Mesenchymal stem cell (in vitro differentiated cells and primary cell): Measurements from ENCODE around the gene PLXNB2.

Experiments
- DNase-seq: peaks from one replicate; pipeline ENCODE4 v3.0.0-alpha.2; 2013
- H2AFZ ChIP-seq: one replicate; pipeline ENCODE4 v1.6.1; 2013; ENCODE audit warnings: low read depth, mild to moderate bottlenecking, control low read depth, inconsistent platforms, low read length, moderate library complexity
- H2AK5ac ChIP-seq: 2 replicates; pipeline ENCODE4 v1.6.1; 2013; ENCODE audit warnings: low read length, moderate library complexity, mild to moderate bottlenecking, inconsistent platforms; ENCODE audit not compliant: severe bottlenecking
- H2BK120ac ChIP-seq: one replicate; pipeline ENCODE4 v1.6.1; 2013; ENCODE audit warnings: low read depth, mild to moderate bottlenecking, inconsistent platforms, low read length, moderate library complexity
- H2BK12ac ChIP-seq, 2 experiments: one replicate each; pipeline ENCODE4 v1.6.1; 2013; ENCODE audit warnings: inconsistent platforms in 2 of 2, low read length in 2 of 2, mild to moderate bottlenecking in 2 of 2, moderate library complexity in 2 of 2, control low read depth in 1 of 2
- H2BK15ac ChIP-seq: one replicate; pipeline ENCODE4 v1.6.1; 2013; ENCODE audit warnings: mild to moderate bottlenecking, low read depth, inconsistent platforms; ENCODE audit not compliant: poor library complexity, severe bottlenecking
- H2BK5ac ChIP-seq: 2 replicates; pipeline ENCODE4 v1.6.1; 2013; ENCODE audit warnings: low read depth, mild to moderate bottlenecking, low read length, control low read depth, inconsistent platforms; ENCODE audit not compliant: poor library complexity, severe bottlenecking
- H3K14ac ChIP-seq, 2 experiments: one replicate each; pipeline ENCODE4 v1.6.1; 2013; ENCODE audit warnings: inconsistent platforms in 2 of 2, low read length in 2 of 2, control low read depth in 1 of 2, mild to moderate bottlenecking in 1 of 2, moderate library complexity in 1 of 2
- H3K18ac ChIP-seq, 2 experiments: one replicate each; pipeline ENCODE4 v1.6.1; 2013; ENCODE audit warnings: inconsistent platforms in 2 of 2, low read length in 2 of 2, control low read depth in 1 of 2, low read depth in 1 of 2, mild to moderate bottlenecking in 1 of 2
- H3K23ac ChIP-seq, 2 experiments: one replicate each; pipeline ENCODE4 v1.6.1; 2013; ENCODE audit warnings: inconsistent platforms in 2 of 2, low read length in 2 of 2, mild to moderate bottlenecking in 2 of 2, moderate library complexity in 2 of 2, control low read depth in 1 of 2
- H3K27ac ChIP-seq: 2 replicates; pipeline ENCODE4 v1.5.1; 2013; ENCODE audit warnings: mild to moderate bottlenecking, moderate library complexity, low read length, control low read depth, inconsistent platforms; ENCODE audit not compliant: poor library complexity, severe bottlenecking
- H3K27me3 ChIP-seq, 2 experiments: 2 replicates each; pipeline versions ENCODE4 v1.6.1 to v1.7.0; 2013; ENCODE audit warnings: low read length in 2 of 2, mild to moderate bottlenecking in 2 of 2, moderate library complexity in 2 of 2, control low read depth in 1 of 2, inconsistent platforms in 1 of 2; ENCODE audit not compliant: control insufficient read depth in 1 of 2, insufficient read depth in 1 of 2
- H3K36me3 ChIP-seq, 2 experiments: 2 replicates each; pipeline versions ENCODE4 v1.6.1 to v1.7.0; 2013; ENCODE audit warnings: low read length in 2 of 2, control low read depth in 1 of 2, inconsistent platforms in 1 of 2, low read depth in 1 of 2, mild to moderate bottlenecking in 1 of 2; ENCODE audit not compliant: insufficient read depth in 2 of 2, control insufficient read depth in 1 of 2
- H3K4ac ChIP-seq, 2 experiments: one replicate each; pipeline ENCODE4 v1.6.1; 2013; ENCODE audit warnings: inconsistent platforms in 2 of 2, low read length in 2 of 2, mild to moderate bottlenecking in 2 of 2, moderate library complexity in 2 of 2, control low read depth in 1 of 2, low read depth in 1 of 2
- H3K4me1 ChIP-seq: 2 replicates; pipeline ENCODE4 v1.6.1; 2013; ENCODE audit warnings: low read depth, low read length, control low read depth; ENCODE audit not compliant: control insufficient read depth, insufficient read depth
- H3K4me2 ChIP-seq: 2 replicates; pipeline ENCODE4 v1.6.1; 2013; ENCODE audit warnings: low read length, mild to moderate bottlenecking, inconsistent platforms; ENCODE audit not compliant: poor library complexity, severe bottlenecking
- H3K4me3 ChIP-seq, 2 experiments: 2 replicates each; pipeline versions ENCODE4 v1.5.1 to v1.7.0; 2013; ENCODE audit warnings: low read length in 2 of 2, mild to moderate bottlenecking in 2 of 2, control low read depth in 1 of 2, low read depth in 1 of 2; ENCODE audit not compliant: insufficient read depth in 1 of 2
- H3K79me1 ChIP-seq: replicated peaks from 2 replicates; pipeline ENCODE4 v1.6.1; 2013; ENCODE audit warnings: mild to moderate bottlenecking, control low read depth, low read length, inconsistent platforms; ENCODE audit not compliant: poor library complexity, severe bottlenecking
- H3K9ac ChIP-seq: 2 replicates; pipeline ENCODE4 v1.7.0; 2013; ENCODE audit warnings: mild to moderate bottlenecking, low read length, moderate library complexity
- H3K9me3 ChIP-seq: 2 replicates; pipeline ENCODE4 v1.7.0; 2013; ENCODE audit warnings: mild to moderate bottlenecking, low read length; ENCODE audit not compliant: control insufficient read depth
- H4K8ac ChIP-seq: one replicate; pipeline ENCODE4 v1.6.1; 2013; ENCODE audit warnings: inconsistent platforms, mild to moderate bottlenecking, low read length, moderate library complexity
- H4K91ac ChIP-seq: one replicate; pipeline ENCODE4 v1.6.1; 2013; ENCODE audit warnings: mild to moderate bottlenecking, low read length, inconsistent platforms
- WGBS: methylation state at CpG from one replicate; pipeline ENCODE4 v1.1.7; 2013; ENCODE audit warnings: mixed read lengths; 5-methylcytosine and 5-hydroxymethylcytosine counted together

Gene PLXNB2

GRCh38 chr22:50305923-50306566, 1.4 kb downstream of the PLXNB2 start:
- H4K8ac ChIP-seq = peak overlapping the region; percentile 88
- H3K18ac ChIP-seq = peak overlapping the region; percentile 98 to 99
- no peaks in the 10 kb centered on the region for H3K27me3 ChIP-seq
- H3K23ac ChIP-seq = peak overlapping the region in 1 of 2 experiments; percentile 20
- H4K91ac ChIP-seq = peak overlapping the region; percentile 98
- peak overlapping the region; percentile 93 for H2BK5ac ChIP-seq
- WGBS = 2% methylated on average over 19 of the region's 21 CpGs
- H2BK120ac ChIP-seq = peak overlapping the region; percentile 96
- H2AK5ac ChIP-seq = peak overlapping the region; percentile 93
- H3K4me2 ChIP-seq = peak overlapping the region; percentile 80
- H2BK15ac ChIP-seq = peak overlapping the region; percentile 56
- H3K27ac ChIP-seq = peak overlapping the region; percentile 97
- H2BK12ac ChIP-seq = peak overlapping the region in 1 of 2 experiments; percentile 86
- H2AFZ ChIP-seq = no peak overlapping the region
- peaks cover 64% of the 10 kb centered on the region for H3K4me1 ChIP-seq
- no peaks in the 10 kb centered on the region for H3K79me1 ChIP-seq
- H3K4ac ChIP-seq = peak overlapping the region; percentile 94 to 100
- H3K14ac ChIP-seq = peak overlapping the region in 1 of 2 experiments; percentile 93
- H3K4me3 ChIP-seq = peak overlapping the region; percentile 89 to 90
- H3K36me3 ChIP-seq = peaks cover 4 to 40% of the 10 kb centered on the region in 2 experiments
- H3K9ac ChIP-seq = peak overlapping the region; percentile 97
- H3K9me3 ChIP-seq = no peaks in the 10 kb centered on the region
- DNase-seq = peak; percentile 90

- H2AK5ac ChIP-seq = peak overlapping the region; percentile 96
- no peaks in the 10 kb centered on the region for H3K27me3 ChIP-seq
- H3K23ac ChIP-seq = peak overlapping the region in 1 of 2 experiments; percentile 56
- peak overlapping the region; percentile 97 for H3K9ac ChIP-seq
- H3K9me3 ChIP-seq = no peaks in the 10 kb centered on the region
- H2BK5ac ChIP-seq = peak overlapping the region; percentile 93
- peak overlapping the region; percentile 74 for H4K8ac ChIP-seq
- peak overlapping the region; percentile 98 for H4K91ac ChIP-seq
- H3K14ac ChIP-seq = peak overlapping the region in 1 of 2 experiments; percentile 97
- H3K4ac ChIP-seq = peak overlapping the region; percentile 33 to 68
- H2BK120ac ChIP-seq = peak overlapping the region; percentile 96
- peak overlapping the region; percentile 65 to 98 for H3K18ac ChIP-seq
- no peak overlapping the region for H2AFZ ChIP-seq
- 88% methylated on average over 13 of the region's 14 CpGs for WGBS
- peak overlapping the region; percentile 92 for H3K27ac ChIP-seq
- peak overlapping the region; percentile 97 to 98 for H2BK12ac ChIP-seq
- H3K79me1 ChIP-seq = no peaks in the 10 kb centered on the region
- H3K4me2 ChIP-seq = peak overlapping the region; percentile 40
- H3K4me3 ChIP-seq = peak overlapping the region; percentile 32 to 89
- H3K4me1 ChIP-seq = peaks cover 69% of the 10 kb centered on the region
- peaks cover 8 to 46% of the 10 kb centered on the region in 2 experiments for H3K36me3 ChIP-seq
- H2BK15ac ChIP-seq = peak overlapping the region; percentile 83
- DNase-seq = no peak
These were observed 2.0 kb downstream of the PLXNB2 start for GRCh38 chr22:50305393-50305922.

DNA sequence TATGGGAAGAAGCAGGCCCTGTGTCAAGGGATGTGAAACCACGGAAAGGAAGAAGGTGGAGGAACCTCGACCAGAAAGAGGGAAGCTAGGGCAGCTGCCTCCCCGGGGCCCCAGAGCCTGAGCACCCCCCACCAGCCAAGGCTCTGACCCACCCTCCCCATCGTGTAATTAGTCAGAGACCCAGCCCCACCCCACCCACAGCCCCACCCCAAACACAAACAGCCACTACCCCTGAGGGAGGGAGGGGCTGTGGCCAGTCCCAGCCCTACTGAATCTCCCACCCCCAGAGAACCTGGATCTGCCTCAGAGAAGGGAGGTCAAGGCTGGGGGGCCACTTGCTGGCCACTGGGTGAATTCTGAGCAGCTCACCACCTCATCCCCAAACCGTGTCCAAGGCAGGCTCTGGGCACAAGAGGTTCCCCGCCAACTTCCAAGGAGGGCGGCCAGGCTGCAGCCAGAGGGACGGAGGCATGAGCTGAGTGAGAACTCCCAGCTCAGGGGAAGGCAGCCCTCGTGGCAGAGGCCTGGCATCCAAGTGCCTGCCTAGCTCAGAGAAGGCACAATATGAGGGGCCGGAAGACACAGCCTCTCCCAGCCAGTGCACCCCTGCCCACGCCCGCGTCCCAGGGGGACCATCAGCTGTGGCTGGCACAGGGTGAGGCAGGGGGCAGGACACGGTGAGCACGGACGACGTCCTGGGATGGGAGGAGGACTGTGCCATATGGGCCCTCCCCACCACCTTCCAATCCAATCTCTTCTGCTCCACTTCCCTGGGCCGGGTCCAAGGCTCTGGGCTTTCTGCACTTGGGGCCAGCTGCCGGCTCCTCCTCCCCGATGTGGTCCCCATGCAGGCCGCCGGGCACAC, 2.7 kb downstream of the PLXNB2 start:
- peak overlapping the region; percentile 56 for H3K4me2 ChIP-seq
- H2AK5ac ChIP-seq = peak overlapping the region; percentile 96
- peak overlapping the region; percentile 93 for H2BK5ac ChIP-seq
- no peaks in the 10 kb centered on the region for H3K27me3 ChIP-seq
- H3K36me3 ChIP-seq = peaks cover 8 to 53% of the 10 kb centered on the region in 2 experiments
- H2BK15ac ChIP-seq = peak overlapping the region; percentile 98
- peak overlapping the region; percentile 88 for H4K8ac ChIP-seq
- DNase-seq = no peak
- 72% methylated on average over 18 of the region's 22 CpGs for WGBS
- H2BK120ac ChIP-seq = peak overlapping the region; percentile 96
- H2AFZ ChIP-seq = no peak overlapping the region
- H3K4me1 ChIP-seq = peaks cover 75% of the 10 kb centered on the region
- H3K18ac ChIP-seq = peak overlapping the region; percentile 78 to 98
- peak overlapping the region; percentile 98 for H4K91ac ChIP-seq
- peak overlapping the region; percentile 68 to 75 for H3K4ac ChIP-seq
- no peaks in the 10 kb centered on the region for H3K79me1 ChIP-seq
- peak overlapping the region in 1 of 2 experiments; percentile 97 for H3K14ac ChIP-seq
- H3K23ac ChIP-seq = peak overlapping the region in 1 of 2 experiments; percentile 56
- H3K4me3 ChIP-seq = peak overlapping the region in 1 of 2 experiments; percentile 89
- H3K27ac ChIP-seq = peak overlapping the region; percentile 92
- peak overlapping the region; percentile 97 to 98 for H2BK12ac ChIP-seq
- H3K9me3 ChIP-seq = no peaks in the 10 kb centered on the region
- peak overlapping the region; percentile 97 for H3K9ac ChIP-seq
